Stimulated activated CD8-positive, alpha-beta memory T cell treated with anti-CD3 and anti-CD28 coated beads, Interleukin-4, amount 100 ng/mL, for 1 hour (primary cell): ENCODE results near the gene LRRC2.

Source experiments
- DNase-seq, 2 donors: peaks; one replicate each; pipeline ENCODE4 v3.0.0-alpha.2; 2020; ENCODE audit warnings: low read depth in 2 of 2, low spot score in 1 of 2

The LRRC2 gene

DNA sequence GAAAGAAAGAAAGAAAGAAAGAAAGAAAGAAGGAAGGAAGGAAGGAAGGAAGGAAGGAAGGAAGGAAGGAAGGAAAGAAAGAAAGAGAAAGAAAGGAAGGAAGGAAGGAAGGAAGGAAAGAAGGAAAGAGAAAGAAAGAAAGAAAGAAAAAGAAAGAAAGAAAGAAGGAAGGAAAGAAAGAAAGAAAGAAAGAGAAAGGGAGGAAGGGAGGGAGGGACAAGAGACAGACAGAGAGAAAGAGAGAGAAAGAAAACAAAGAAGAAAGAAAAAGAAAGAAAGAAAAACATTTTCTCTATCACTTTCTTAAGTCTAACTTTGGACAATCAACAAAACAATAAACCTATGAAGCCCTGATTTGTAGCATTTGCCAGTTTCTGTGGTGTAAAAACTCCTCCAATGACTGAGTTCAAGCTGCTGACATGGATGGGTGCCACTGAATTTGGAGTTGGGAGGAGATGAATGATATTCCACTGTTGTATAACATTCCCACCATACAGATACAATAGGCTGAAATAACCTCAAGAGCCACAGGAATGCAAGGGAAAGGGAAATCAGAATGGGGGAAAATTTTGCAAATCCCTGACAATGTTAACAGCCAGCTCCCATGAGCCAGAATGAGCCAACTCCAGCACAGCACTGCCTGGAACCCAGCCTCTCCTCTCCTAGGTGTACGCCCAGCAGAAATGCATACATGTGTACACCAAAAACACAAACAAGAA, 83.3 kb downstream of the LRRC2 start:
- no peak for DNase-seq

DNA sequence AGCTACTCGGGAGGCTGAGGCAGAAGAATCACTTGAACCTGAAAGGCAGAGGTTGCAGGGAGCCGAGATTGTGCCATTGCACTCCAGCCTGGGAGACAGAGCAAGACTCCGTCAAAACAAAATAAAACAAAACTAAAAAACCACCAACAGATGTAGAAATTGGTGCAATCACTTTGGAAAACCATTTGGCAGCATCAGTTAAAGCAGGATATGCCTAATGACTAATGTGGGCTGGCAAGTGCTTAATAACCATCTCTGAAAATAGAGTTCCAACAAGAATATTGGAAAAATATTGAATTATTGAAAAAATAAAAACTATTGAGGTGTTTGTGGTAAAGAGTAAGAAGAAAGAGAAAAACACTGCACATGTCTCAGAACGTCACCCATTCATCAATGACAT, 84.5 kb downstream of the LRRC2 start:
- DNase-seq: no peak

DNA sequence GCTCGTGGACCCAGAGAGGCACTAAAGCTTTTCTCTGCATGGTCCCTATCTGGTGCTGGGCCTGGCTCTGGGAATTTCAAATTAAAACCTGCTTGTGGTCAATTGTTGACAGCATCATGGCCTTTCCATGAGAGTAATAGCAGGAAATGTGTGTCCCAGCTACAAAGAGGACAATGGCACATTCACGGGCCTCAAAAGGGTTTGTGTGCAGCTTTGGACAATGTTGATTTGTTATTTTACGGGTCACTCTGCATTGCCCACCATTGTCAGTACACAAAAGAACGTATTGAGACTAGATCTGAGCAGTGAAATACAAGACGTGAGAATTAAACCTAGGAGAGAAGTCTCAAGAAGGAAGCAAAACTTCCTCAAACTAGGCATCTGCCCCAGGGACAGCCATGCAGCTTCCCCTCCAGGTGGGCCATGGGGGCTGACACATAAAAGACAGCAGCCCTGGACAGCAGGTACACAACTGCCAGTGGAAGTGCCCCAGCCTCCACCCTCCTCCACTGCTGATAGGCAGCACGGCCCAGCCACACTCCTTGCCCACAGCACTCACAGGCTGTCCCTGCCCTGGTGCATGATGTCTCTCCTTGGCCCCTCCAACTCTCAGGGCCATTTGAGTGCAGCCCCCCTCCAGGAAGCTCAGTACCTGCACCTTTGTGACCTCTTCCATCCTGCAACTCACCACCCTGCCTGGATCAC, 85.5 kb downstream of the LRRC2 start:
- no peak for DNase-seq

DNA sequence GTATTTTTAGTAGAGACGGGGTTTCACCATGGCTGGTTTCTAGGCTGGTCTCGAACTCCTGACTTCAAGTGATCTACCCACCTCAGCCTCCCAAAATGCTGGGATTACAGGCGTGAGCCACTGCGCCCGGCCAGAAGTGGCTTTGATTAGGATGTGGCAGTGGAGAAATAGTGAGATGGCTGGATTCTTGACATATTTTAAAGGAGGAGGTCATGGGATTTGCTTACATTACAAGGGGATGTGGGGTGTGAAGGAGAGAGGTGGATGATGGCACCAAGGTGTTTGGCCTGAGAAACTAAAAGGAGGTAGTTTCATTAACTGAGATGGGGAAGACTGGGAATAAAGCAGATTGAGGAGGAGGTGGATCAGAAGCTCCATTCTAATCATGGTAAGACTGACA, 86.4 kb downstream of the LRRC2 start:
- no peak for DNase-seq

DNA sequence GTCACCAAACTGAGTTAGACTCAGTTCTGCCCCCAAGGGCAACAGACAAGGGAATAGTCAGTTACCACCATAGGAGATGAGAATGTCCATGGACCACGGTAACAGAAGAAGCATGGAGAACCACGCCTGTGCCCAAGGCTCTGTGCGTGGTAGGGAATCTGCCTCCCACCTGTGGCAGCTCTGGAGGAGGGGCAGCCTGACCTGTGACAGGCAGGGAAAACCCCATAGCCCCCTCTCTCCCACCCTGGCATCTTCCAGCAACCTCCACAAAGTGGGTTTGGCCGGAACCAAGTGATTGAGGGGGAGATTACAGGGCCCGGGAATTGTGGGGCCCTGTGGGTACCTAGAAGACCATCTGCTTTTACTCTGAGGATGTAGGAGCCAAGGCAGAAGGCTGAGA, 87.1 kb downstream of the LRRC2 start:
- no peak for DNase-seq

DNA sequence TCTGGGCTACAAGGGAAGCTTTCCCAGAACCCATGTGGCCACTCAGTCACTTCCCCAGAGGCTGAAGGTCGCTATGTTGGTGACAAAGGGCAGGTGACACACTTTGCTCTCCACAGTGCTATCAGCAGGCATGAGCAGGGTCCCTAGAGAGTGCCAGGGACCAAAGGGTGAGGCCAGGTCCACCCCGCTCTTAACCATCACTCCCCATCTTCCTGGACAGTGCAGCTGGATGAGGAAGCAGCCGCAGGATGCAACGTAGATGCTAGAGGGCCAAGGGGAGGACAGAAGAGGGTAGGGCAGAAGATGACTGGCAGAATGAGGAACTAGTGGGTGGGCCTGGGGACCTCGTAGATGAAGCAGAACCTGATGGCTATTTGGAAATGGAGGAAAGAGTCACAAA, 87.8 kb downstream of the LRRC2 start:
- DNase-seq: no peak

DNA sequence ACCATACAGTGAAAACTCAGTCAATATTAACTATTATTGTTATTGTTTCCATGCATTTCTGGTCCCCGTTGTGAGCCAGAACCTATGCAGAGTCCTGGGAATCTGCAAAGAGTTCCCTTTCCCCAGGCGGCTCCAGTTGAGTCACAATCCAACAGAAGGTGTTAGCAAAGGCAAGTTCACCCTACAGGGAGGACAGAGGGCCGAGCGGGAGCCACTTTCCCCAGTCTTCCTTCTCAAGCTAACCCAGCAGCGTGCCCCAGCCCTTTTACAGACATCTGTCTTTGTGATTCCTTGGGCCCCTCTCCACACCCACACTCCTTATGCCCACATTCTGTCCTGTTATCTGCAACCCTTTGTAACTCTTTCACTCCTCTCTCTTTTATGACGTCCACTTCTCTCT, 88.3 kb downstream of the LRRC2 start:
- no peak for DNase-seq

DNA sequence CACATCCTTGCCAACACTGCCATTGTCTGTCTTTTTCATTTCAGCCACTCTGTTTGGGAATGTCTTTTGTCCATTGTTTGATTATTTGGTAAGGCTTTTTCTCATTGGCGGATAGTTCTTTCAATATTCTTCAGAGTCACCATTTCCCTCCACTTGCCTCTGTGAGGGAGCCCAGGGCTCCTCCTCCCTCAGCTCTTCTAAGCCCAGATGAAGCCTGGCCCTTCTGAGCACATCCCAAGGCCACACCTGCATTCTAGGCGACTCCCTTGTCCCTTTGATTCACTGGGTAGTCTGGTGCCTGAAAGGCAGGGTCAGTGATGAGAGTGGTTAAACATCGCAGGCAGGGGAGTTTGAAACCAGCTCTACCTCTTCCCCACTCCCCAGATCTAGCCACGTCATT, 89.0 kb downstream of the LRRC2 start:
- DNase-seq: no peak

DNA sequence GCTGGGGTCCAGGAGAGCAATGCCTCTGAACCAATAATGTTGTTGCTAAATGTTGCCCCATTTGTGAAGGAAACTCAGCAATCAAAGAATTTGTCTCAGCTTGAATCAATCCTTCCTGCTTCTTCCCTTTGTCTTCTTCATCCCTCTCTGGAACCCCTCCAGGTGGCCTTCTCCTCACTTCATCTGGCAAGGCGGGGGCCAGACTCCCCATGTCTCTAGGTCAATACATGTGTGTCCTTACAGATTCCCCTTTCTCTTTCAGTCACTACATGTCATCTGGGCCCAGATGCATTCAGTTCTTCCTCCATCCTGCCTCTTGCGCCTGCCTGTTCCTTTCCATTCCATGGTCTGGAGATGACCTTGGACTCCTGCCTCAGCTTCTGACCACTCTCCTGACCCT, 93.4 kb downstream of the LRRC2 start:
- no peak for DNase-seq

DNA sequence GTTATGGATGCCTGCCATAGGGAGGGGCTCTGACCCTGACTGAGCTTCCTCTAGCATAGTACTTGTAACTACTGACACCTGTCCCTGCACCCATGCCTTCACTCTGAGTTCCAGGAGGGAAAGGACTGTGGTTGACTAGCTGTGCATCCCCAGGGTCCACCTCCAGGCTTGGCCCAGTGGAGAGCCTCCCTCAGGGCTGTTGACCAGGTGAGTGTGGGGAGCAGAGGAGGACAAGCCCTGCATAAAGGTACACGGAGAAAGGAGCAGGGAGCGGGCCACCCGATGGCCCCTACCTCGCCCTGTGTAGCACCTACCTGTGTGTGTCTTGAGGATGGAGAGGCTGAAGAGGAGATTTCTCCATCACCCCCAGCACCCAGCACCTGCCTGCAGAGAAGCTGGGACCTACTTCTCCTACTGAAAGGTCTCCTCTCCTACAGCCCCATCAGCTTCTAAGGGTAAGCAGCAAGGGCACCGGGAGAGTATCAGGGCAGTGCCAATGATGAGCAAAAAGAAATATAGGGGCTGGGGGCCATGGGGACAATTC, 94.7 kb downstream of the LRRC2 start:
- DNase-seq: no peak

DNA sequence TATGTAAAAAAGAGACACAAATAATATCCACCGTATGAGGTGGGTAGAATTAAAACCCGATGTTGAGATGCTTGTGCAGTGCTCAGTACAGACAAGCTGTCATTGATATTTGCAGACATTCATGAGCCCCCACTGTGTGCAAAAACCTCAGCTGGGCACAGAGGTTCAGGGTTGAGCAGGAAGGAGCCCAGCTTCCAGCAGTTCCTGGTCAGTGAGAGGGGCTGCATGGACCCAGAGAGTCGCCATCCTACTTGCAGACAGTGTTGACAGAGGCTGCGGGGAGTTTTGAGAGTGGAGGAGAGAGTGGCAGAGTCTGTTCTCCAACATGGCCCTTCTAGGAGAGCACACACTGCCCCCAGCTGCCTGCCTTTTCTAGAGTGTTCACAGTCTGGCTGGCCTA, 95.3 kb downstream of the LRRC2 start:
- no peak for DNase-seq

DNA sequence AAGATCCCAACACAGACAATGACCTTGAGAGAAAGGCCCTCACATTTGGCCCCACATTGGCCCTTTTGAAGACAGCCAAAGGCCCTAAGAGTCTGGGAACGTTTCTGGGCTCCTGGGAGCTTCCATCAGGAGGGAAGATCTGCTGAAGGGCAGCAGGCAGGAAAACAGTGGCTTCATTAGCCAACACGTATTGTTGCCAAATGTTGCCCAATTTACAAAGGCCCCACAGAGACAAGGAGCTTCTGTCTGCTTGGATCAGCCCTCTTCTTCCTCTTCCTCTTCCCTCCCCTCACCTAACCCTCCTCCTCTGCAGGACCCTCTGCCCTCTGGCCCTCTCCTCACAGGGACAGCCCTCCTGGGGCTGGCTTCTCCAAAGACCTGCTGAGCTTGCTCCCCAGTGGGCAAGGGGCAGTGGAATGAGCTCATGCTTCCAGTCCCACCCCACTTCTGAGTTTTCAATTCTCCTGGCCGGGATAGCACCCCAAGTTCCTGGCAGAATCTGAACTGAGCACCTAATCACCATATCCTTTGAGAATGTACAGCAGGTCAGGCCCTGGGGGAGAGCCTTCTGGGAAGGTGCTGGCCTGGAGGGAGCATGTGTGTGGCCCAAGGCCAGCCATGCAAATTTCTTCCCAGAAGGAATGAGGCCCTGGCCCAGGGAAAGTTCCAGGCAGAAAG, 96.3 kb downstream of the LRRC2 start:
- no peak for DNase-seq

DNA sequence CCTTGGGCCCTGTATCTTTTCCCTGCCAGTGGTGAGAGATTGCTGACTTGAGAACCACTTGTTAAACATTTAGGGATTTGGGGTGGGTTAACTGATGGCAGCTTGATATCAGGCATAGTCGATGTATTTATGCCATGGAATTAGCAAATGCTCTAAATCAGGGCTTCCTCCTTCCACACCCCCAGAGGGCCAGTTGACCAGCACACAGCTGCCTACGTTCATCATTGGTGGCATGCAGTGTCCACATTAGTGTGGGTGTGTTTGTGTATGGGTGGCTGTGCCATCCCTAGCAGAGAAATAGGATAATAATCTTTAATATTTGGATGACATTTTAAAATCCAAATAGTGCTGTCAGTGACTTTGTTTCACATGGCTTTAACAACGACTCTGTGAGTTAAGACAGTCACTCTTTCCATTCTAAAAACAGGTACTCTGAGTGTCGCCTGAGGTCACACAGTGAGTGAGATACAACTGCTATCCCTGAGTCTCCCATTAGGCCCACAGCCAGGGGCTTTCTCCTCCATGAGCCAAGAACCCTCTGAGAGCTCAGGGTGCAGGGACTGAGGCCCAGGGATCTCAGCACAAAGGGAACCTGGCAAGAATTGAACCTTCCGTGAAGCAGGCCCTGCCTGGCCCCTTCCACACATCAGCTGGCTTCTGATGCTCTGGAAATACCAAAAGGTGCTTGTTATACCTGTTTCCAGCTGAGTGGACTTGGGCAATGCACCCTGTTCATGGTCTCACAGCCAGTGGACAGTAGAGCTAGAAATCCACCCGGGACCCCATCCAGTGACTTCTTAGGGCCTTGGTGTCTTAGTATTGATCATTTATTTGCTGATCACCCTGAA, 97.1 kb downstream of the LRRC2 start:
- DNase-seq: no peak

DNA sequence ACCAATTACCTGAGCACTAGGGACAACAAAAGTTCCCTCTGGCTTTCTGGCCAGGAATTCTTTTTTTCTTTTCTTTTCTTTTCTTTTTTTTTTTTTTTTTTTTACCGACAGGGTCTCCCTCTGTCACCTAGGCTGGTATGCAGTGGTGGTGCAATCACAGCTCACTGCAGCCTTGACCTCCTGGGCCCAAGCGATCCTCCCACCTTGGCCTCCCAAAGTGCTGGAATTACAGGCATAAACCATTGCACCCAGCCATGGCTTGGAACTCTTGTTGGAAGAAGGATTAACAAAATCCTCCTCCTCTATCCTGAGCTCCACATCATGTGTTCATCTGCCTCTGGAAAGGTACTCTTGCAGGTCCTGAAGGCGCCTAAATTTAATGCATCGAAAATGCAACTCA, 98.5 kb downstream of the LRRC2 start:
- no peak for DNase-seq

DNA sequence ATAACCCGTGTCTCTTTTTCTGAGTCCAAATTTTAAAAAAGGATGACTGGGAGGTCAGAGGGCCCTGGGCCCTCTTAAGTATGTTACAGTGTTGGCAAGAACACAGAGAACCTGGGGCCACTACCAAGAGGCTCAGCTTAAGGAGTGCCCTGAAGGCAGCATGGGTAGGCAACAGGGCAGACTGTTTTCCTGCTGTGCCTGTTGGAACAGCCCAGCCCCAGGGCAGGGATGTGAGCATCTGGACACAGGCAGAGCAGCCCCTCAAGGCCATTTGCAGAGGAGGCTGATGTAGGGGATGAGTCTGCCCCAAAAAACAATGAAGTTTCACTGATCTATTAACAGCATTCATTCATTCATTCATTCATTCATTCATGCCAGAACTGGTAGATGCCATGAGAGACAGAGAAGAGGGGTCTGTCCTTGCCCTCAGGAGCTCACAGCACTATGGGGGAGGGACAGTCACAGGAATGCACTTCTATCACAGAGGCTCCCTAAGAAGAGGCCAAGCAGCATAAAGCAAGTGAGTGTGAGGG, 99.2 kb downstream of the LRRC2 start:
- DNase-seq: no peak

DNA sequence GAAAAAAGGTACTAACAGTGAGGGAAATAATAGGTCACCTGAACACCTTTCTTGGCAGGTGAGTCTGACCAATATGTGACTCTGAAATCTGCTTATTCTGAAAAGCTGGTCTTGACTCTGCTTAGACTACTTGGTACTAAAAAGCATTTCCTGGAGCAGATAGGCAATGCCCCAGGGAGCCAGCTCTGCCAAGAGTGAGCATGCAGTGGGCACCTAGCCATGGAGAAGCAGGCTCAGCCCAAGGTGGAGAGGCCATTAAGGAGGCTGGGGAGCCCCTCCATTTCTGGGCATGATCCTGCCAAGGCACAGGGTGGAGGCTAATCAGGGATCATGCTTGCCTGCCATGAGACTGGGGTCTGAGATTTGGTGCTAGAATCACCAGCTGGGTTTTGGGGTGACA, 99.8 kb downstream of the LRRC2 start:
- DNase-seq: no peak
